ENCODE measurements around the gene OSBP2.

The OSBP2 gene

DNA sequence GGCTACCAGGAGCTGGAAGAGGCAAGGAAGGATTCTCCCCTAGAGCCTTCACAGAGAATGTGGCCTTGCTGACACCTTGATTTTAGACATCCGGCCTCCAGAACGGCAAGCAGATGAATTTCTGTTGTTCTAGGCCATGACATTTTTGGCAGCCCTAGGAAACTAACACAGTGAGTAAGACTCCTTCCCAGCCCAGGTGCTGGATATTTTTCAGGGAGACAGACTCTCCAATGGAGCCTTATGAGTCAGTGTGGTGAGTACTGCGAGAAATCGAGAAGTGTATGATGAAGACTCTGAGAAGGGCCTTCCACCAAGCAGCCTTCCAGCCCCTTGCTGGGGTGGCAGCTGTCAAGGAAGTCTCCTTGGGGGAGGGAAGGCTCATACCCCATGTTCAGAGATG lies 114.4 kb downstream of the OSBP2 start:
- H3K4me3 ChIP-seq (replicated peaks; ENCODE audit: low read depth, low read length): no peak overlapping the region
- no peak for DNase-seq (ENCODE audit: extremely low read depth, low read depth)
- TF ChIP-seq, protein P1, sequence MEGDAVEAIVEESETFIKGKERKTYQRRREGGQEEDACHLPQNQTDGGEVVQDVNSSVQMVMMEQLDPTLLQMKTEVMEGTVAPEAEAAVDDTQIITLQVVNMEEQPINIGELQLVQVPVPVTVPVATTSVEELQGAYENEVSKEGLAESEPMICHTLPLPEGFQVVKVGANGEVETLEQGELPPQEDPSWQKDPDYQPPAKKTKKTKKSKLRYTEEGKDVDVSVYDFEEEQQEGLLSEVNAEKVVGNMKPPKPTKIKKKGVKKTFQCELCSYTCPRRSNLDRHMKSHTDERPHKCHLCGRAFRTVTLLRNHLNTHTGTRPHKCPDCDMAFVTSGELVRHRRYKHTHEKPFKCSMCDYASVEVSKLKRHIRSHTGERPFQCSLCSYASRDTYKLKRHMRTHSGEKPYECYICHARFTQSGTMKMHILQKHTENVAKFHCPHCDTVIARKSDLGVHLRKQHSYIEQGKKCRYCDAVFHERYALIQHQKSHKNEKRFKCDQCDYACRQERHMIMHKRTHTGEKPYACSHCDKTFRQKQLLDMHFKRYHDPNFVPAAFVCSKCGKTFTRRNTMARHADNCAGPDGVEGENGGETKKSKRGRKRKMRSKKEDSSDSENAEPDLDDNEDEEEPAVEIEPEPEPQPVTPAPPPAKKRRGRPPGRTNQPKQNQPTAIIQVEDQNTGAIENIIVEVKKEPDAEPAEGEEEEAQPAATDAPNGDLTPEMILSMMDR (IDR thresholded peaks at IDR 0.05; ENCODE audit: low read depth, low read length, missing control alignments): no peak

DNA sequence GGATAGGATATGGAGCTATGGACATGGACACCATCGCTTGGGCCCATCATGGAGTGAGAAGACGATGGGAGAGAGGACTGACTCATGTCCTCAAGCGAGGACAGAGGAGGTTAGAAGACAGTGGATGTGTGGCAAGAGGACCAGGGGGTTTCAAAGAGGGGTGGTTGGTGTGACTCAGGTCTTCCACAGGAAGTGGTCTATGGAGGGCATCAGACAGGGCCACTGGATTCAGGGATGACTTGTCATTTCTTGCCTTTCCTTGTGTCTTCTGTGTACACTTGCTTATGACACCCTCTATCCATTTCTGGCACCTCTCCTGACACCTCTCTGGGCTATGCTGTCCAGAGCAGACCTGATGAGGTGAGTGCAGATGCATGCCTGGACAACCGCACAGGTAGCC lies 115.4 kb downstream of the OSBP2 start:
- H3K4me3 ChIP-seq (replicated peaks; ENCODE audit: low read depth, low read length): no peak overlapping the region
- TF ChIP-seq, protein P1 (IDR thresholded peaks at IDR 0.05; ENCODE audit: low read depth, low read length, missing control alignments): no peak
- DNase-seq (ENCODE audit: extremely low read depth, low read depth): no peak

DNA sequence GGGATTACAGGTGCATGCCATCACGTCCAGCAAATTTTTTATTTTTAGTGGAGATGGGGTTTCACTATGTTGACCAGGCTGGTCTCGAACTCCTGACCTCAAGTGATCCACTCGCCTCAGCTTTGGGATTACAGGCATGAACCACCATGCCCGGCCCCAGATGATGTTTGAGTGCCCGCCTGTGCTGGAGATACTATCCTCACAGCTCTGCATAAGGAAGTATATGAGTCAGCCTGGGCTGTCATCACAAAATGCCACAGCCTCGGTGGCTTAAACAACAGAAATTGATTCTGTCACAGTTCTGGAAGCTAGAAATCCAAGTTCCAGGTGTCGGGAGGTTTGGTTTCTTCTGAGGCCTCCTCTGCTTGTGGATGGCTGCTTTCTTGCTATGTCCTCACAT lies 119.3 kb downstream of the OSBP2 start:
- TF ChIP-seq, protein P1 (IDR thresholded peaks at IDR 0.05; ENCODE audit: low read depth, low read length, missing control alignments): no peak
- DNase-seq (ENCODE audit: extremely low read depth, low read depth): no peak
- H3K4me3 ChIP-seq (replicated peaks; ENCODE audit: low read depth, low read length): no peak overlapping the region

DNA sequence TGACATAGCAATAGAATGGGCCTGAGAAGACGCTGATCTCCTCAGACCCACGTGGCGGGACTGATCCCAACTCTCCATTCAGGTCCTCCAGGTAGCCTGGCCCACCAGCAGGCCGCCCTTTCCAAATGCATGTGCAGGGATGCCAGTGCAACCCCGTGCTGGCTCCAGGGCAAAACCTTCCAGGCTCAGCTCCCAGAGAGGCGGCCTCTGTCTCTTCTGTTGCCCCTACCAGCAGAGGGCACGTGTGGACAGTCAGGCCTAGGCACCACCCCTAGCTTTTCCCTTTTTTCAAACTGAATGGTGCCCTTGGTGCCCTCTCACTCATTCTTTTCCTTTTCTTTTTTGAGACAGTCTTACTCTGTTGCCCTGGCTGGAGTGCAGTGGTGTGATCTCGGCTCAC lies 121.7 kb downstream of the OSBP2 start:
- TF ChIP-seq, protein P1 (IDR thresholded peaks at IDR 0.05; ENCODE audit: low read depth, low read length, missing control alignments): no peak
- H3K4me3 ChIP-seq (replicated peaks; ENCODE audit: low read depth, low read length): no peak overlapping the region
- no peak for DNase-seq (ENCODE audit: extremely low read depth, low read depth)

DNA sequence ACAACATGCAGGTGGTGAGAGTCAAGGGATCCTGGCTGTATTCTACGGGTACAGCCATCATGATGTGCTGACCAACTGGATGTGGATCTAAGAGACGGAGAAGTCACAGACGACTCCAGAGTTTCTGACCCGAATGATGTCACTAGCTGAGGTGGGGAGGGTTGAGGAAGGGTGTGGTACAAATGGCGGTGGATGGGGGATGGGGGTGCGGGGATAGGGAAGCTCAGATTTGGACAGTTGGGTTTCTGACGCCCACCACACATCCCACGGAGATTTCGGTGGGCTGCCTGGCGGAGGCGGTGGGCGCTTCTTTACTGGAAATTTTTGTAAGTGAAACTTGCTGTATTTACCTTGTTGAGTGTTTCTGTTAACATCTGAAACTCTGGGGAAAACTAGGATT lies 126.7 kb downstream of the OSBP2 start:
- TF ChIP-seq, protein P1 (IDR thresholded peaks at IDR 0.05; ENCODE audit: low read depth, low read length, missing control alignments): no peak
- DNase-seq (ENCODE audit: extremely low read depth, low read depth): no peak
- H3K4me3 ChIP-seq (replicated peaks; ENCODE audit: low read depth, low read length): no peak overlapping the region

DNA sequence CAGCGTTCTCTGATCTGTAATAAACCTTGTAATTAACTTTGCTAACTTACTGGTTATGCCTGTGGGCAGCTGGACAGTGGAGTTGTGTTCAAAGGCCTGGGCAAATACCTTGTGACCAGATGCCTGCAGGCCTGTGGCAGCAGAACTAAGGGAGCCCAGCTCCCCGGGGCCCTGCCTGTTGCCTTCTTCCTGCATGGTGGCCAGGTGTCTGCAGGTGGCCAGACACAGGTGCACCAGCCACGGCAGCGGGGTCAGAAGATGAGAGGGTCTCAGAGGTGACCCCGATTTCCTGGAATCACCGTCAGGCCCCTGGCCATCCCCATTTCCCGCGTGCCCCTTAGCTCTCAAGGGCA lies 127.2 kb downstream of the OSBP2 start:
- TF ChIP-seq, protein P1 (IDR thresholded peaks at IDR 0.05; ENCODE audit: low read depth, low read length, missing control alignments): no peak
- no peak overlapping the region for H3K4me3 ChIP-seq (replicated peaks; ENCODE audit: low read depth, low read length)
- no peak for DNase-seq (ENCODE audit: extremely low read depth, low read depth)

DNA sequence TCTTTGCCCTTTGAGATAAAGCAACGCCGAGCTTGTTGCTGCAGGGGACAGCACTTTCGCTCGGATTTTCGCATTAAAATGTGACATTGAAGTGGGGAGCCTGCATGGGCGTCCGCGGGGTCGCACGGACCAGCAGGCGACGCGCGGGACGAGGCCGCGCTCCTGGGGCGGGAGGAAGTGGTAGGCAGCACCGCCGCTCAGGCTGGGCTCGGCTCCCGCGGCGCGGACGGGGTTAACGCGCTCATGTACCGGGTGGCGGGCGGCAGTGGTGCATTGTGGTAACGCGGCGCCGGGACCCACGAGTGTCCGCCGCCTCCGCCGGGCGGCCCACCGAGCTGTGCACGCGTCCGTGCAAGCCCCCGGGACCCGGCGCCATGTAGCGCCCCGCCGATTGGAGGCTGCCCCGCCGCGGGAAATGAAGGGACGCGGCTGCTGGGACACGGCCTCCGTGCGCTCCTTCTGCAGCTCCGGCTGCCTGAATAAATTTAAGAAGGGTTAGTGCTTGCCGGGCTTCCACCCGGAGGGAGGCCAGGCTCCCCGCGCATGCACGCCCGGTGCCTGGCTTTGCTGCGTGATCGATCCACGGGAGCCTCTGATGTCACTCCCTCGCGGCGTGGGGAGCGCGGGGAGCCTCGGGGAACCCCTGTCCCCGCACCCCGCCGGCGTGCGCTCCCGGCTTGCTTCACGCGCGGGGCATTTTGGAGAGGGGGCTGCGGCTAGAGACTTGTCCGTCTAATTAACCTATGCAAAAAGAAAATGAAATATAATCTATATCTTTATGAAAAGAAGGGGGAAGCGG lies 127.7 kb downstream of the OSBP2 start:
- TF ChIP-seq, protein P1 (IDR thresholded peaks at IDR 0.05; ENCODE audit: low read depth, low read length, missing control alignments): no peak
- peak overlapping the region; percentile 16; the same call in 1 of the 2 replicates for H3K4me3 ChIP-seq (replicated peaks; ENCODE audit: low read depth, low read length)
- no peak for DNase-seq (ENCODE audit: extremely low read depth, low read depth)

Data from HFF-Myc (cell line).